ENCODE results near the gene ZP2.
"Not testable (repeated sequence)": the region's sequence is repeated elsewhere in the genome, so short reads cannot be mapped to it uniquely, and the experiment has no call there.

ZP2 gene

GRCh38 chr16:21179126-21179982 lies 32.0 kb downstream of the ZP2 start:
- TF ChIP-seq, protein P1, sequence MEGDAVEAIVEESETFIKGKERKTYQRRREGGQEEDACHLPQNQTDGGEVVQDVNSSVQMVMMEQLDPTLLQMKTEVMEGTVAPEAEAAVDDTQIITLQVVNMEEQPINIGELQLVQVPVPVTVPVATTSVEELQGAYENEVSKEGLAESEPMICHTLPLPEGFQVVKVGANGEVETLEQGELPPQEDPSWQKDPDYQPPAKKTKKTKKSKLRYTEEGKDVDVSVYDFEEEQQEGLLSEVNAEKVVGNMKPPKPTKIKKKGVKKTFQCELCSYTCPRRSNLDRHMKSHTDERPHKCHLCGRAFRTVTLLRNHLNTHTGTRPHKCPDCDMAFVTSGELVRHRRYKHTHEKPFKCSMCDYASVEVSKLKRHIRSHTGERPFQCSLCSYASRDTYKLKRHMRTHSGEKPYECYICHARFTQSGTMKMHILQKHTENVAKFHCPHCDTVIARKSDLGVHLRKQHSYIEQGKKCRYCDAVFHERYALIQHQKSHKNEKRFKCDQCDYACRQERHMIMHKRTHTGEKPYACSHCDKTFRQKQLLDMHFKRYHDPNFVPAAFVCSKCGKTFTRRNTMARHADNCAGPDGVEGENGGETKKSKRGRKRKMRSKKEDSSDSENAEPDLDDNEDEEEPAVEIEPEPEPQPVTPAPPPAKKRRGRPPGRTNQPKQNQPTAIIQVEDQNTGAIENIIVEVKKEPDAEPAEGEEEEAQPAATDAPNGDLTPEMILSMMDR (conservative IDR thresholded peaks at IDR 0.05; ENCODE audit: low read depth, low read length), result no peak
- no peak for DNase-seq (ENCODE audit: low read depth)

DNA sequence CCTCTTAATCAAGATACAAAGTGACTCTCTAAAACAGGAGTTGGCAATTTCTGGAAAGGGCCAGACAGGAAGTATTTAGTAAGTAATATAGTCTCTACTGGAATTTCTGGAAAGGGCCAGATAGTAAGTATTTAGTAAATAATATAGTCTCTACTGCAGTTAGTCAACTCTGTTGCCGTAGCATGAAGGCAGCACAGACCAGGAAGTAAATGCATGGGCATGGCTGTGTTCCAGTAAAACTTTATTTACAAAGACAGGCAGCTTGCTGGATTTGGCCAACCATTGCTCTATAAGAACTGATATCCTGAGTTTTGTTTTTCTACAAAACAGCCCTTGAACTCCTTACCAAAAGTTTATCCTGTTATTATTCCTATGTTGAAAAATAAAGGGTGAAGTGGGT lies 36.0 kb downstream of the ZP2 start:
- no peak for DNase-seq (ENCODE audit: low read depth)
- TF ChIP-seq, protein P1 (conservative IDR thresholded peaks at IDR 0.05; ENCODE audit: low read depth, low read length), result no peak
- H3K4me3 ChIP-seq (ENCODE audit: low read length), result no peak overlapping the region

More at GRCh38 chr16:21179126-21179982, 32.0 kb downstream of the ZP2 start:
- no peak overlapping the region for H3K4me3 ChIP-seq (ENCODE audit: low read length)

- no peak for DNase-seq (ENCODE audit: low read depth)
These were observed 38.7 kb downstream of the ZP2 start for GRCh38 chr16:21172650-21173049.

DNA sequence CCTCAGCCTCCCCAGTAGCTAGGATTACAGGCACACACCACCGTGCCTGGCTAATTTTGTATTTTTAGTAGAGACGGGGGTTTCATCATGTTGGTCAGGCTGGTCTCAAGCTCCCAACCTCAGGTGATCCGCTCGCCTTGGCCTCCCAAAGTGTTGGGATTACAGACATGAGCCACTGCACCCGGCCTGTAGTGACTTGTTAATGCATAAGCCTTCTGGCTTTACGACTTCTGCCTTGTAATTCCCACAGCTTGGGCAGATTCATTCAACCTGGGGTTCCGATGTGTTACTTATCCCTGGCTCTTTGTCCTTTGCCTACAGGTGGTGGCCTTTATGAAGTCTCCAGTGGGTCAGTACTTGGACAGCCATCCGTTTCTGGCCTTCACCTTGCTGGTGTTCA lies 41.3 kb downstream of the ZP2 start:
- DNase-seq (ENCODE audit: low read depth); H3K4me3 ChIP-seq (ENCODE audit: low read length): not testable (repeated sequence)

More at GRCh38 chr16:21172650-21173049, 38.7 kb downstream of the ZP2 start:
- TF ChIP-seq, protein P1 (conservative IDR thresholded peaks at IDR 0.05; ENCODE audit: low read depth, low read length), result no peak
- no peak overlapping the region for H3K4me3 ChIP-seq (ENCODE audit: low read length)

DNA sequence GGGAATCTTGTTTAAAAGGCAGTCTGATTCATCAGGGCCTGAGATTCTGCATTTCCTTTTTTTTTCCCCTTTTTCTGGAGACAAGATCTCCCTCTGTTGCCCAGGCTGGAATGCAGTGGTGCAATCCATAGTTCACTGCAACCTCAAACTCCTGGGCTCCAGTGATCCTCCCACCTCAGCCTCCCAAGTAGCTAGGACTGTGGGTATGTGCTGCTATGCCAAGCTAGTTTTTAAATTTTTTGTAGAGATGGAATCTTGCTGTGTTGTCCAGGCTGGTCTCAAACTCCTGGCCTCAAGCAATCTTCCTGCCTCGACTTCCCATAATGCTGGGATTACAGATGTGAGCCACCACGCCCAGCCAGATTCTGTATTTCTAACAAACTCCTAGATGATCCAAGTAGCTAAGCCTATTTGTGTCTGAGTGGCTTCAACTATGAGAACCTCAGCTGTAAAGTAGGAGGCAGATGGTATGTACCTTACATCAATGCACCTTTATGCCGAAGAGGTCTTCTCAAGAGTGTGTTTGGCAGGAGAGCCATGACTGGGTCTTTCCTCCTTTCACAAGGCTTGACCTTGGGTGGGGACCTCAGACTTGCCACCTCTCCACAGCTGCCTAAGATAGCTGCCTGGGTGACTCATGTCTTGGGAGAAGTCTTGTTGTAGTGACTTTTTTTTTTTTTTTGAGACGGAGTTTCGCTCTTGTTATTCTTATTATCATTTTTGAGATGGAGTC lies 42.0 kb downstream of the ZP2 start:
- TF ChIP-seq, protein P1 (conservative IDR thresholded peaks at IDR 0.05; ENCODE audit: low read depth, low read length), result no peak
- no peak for DNase-seq (ENCODE audit: low read depth)
- no peak overlapping the region for H3K4me3 ChIP-seq (ENCODE audit: low read length)

DNA sequence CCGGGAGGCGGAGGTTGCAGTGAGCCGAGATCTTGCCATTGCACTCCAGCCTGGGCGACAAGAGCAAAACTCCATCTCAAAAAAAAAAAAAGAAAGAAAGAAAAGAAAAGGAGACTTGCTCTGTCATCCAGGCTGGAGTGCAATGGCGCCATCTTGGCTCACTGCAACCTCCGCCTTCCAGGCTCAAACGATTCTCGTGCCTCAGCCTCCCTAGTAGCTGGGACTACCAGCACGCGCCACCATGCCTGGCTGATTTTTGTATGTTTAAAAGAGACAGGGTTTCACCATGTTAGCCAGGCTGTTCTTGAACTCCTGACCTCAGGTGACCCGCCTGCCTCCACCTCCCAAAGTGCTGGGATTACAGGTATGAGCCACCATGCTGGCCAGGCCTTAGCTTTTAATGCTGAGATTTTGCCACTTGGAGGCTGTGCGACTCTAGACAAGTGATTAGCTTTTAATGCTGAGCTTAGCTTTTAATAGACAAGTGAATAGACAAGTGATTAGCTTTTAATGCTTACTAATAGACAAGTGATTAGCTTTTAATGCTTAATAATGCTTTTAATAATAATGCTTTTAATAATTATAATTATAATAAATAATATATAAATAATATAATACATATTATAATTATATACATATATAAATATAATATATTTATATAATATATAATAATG lies 43.3 kb downstream of the ZP2 start:
- no peak overlapping the region for H3K4me3 ChIP-seq (ENCODE audit: low read length)
- DNase-seq (ENCODE audit: low read depth), result no peak
- TF ChIP-seq, protein P1 (conservative IDR thresholded peaks at IDR 0.05; ENCODE audit: low read depth, low read length), result no peak

DNA sequence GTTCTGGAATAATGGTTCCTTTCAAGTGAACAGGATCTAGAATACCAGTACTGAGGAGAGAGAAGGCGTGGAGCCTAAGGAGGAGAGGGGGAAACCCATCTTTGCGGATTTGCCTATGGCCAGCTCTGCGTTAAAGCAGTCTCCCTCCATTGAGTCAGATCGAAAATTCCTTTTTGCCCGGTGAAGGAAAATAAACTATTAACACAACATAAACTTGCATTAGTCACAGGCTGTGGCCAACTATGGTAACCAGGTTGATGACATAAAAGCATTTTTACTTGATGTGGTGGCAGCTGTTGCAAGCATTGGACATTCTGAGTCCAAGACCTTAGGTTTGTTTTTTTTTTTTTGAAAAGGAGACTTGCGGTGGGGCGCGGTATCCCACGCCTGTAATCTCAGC lies 44.0 kb downstream of the ZP2 start:
- no peak for DNase-seq (ENCODE audit: low read depth)
- TF ChIP-seq, protein P1 (conservative IDR thresholded peaks at IDR 0.05; ENCODE audit: low read depth, low read length), result no peak

More for the DNA sequence above, 44.0 kb downstream of the ZP2 start:
- no peak overlapping the region for H3K4me3 ChIP-seq (ENCODE audit: low read length)
